ENCODE data around the gene CAPN5. TPM values are rescaled to one million over a fixed set of nuclear protein-coding genes. Genes with fewer than 3 reads are reported as not detected.

The CAPN5 gene
- total RNA-seq, 1 donor from 2014 or later: 7.3 TPM

DNA sequence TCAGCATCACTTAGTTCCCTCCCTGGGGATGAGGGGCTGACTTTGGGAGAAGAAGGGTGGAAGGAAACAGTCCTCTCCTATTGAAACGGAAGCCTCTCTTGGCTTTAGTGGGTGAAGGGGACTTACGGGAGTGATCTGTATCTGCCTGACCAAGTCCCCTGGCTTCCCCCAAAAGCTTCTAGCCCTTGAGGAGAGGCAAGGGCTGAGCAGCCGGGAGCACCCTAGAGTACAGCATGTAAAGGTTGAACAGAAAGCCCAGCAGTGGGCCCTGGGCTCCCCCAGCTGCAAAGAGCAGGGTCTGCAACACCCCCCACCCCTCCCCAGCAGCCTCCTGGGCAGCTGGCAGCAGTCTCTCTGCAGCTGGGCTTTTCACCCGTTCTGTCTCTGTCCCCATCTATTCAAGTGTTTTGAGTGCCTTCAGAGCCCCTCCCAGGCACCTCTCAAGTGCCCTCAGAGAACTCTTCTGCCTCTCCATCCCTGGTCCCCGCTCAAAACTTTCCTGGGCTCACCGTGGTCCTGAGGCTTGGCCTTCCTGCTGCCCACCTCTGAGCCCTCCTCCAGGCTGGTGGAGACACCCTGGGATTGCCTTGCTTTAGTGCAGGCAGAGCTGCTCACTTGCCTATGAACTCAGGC lies 2.7 kb downstream of the CAPN5 start:
- no peak overlapping the region for H3K4me3 ChIP-seq (ENCODE audit: low read depth, low read length)
- DNase-seq (ENCODE audit: low read depth): no peak
- TF ChIP-seq, protein P1, sequence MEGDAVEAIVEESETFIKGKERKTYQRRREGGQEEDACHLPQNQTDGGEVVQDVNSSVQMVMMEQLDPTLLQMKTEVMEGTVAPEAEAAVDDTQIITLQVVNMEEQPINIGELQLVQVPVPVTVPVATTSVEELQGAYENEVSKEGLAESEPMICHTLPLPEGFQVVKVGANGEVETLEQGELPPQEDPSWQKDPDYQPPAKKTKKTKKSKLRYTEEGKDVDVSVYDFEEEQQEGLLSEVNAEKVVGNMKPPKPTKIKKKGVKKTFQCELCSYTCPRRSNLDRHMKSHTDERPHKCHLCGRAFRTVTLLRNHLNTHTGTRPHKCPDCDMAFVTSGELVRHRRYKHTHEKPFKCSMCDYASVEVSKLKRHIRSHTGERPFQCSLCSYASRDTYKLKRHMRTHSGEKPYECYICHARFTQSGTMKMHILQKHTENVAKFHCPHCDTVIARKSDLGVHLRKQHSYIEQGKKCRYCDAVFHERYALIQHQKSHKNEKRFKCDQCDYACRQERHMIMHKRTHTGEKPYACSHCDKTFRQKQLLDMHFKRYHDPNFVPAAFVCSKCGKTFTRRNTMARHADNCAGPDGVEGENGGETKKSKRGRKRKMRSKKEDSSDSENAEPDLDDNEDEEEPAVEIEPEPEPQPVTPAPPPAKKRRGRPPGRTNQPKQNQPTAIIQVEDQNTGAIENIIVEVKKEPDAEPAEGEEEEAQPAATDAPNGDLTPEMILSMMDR (conservative IDR thresholded peaks at IDR 0.05; ENCODE audit: low read depth, low read length): no peak

DNA sequence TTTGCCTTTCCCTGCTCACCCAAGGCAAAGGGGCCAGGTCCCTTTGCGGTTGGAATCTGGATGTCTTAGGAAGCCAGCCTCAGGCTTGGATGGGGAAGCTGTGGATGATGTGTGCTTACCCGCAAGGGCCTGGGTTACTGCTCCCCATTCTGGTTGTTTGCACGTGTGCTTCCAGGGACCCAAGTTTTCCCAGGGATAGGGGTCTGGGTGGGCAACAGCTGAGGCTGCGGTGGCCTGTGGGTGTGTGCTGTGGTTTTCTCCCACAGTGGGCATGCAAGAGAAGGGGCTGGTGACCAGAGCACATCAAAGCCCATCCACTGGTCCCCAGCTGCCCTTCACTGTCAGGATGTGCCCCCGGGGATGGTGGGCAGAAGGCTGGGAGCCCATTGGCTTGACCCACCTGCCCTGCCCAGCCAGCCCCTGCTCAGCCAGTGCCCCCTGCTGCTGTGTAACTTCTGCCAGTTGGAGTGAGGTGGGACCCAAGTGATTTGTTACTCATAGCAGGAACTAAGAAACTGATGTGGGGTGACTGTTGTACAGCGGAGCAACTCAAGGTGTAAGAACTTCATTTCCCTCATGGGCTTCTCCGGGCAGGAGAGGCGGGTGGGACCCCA lies 3.3 kb downstream of the CAPN5 start:
- TF ChIP-seq, protein P1 (conservative IDR thresholded peaks at IDR 0.05; ENCODE audit: low read depth, low read length): no peak
- no peak for DNase-seq (ENCODE audit: low read depth)

DNA sequence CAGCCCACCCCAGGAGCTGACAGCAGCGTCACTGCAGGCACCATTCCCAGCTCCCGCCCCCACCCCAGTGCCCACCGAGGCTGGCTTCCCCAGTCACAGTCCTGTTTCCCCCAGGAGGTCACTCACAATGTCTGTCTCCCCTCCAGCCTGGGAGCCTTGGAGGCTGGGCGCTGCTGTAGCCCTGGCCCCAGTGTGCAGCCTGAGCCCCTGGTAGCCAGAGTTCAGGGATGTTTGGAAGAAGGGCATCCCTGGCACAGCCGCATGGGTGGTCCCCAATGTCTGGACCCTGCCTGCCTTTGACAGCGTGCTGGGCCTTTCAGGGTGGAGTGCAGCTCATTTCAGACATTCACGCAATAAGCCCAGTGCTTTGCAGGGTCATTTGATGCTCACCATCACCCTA lies 4.3 kb downstream of the CAPN5 start:
- TF ChIP-seq, protein P1 (conservative IDR thresholded peaks at IDR 0.05; ENCODE audit: low read depth, low read length): no peak
- H3K4me3 ChIP-seq (ENCODE audit: low read depth, low read length): no peak overlapping the region
- no peak for DNase-seq (ENCODE audit: low read depth)

More for the DNA sequence above, 3.3 kb downstream of the CAPN5 start:
- no peak overlapping the region for H3K4me3 ChIP-seq (ENCODE audit: low read depth, low read length)

- H3K4me3 ChIP-seq (ENCODE audit: low read depth, low read length): no peak overlapping the region
- DNase-seq (ENCODE audit: low read depth): no peak
- TF ChIP-seq, protein P1 (conservative IDR thresholded peaks at IDR 0.05; ENCODE audit: low read depth, low read length): no peak
Observed at GRCh38 chr11:77071671-77072605, 5.2 kb downstream of the CAPN5 start.

- no peak overlapping the region for H3K4me3 ChIP-seq (ENCODE audit: low read depth, low read length)
- TF ChIP-seq, protein P1 (conservative IDR thresholded peaks at IDR 0.05; ENCODE audit: low read depth, low read length): no peak
- no peak for DNase-seq (ENCODE audit: low read depth)
Observed at GRCh38 chr11:77072851-77073327, 6.1 kb downstream of the CAPN5 start.

- TF ChIP-seq, protein P1 (conservative IDR thresholded peaks at IDR 0.05; ENCODE audit: low read depth, low read length): no peak
- DNase-seq (ENCODE audit: low read depth): no peak
- no peak overlapping the region for H3K4me3 ChIP-seq (ENCODE audit: low read depth, low read length)
Observed at GRCh38 chr11:77073328-77074001, 6.7 kb downstream of the CAPN5 start.
